Medulla oblongata (tissue), 1 donor: Measurements from ENCODE around the gene FKRP.
A peak's percentile ranks its signal among the peaks of the same experiment; 100 is the strongest.

Experiments
- DNase-seq: peaks from one replicate; pipeline ENCODE4 v3.0.0-alpha.2; 2015; ENCODE audit errors: extremely low spot score

The FKRP gene

GRCh38 chr19:46731007-46731501 is 14.8 kb upstream of the FKRP start:
- peak; percentile 46 for DNase-seq

GRCh38 chr19:46731584-46731983 is 14.3 kb upstream of the FKRP start:
- DNase-seq: no peak

- DNase-seq: no peak
Measured at GRCh38 chr19:46732172-46732938, 13.5 kb upstream of the FKRP start.

GRCh38 chr19:46732966-46733689 is 12.7 kb upstream of the FKRP start:
- peak; percentile 55 for DNase-seq

- DNase-seq: no peak
Measured at GRCh38 chr19:46733690-46734292, 12.1 kb upstream of the FKRP start.

GRCh38 chr19:46736531-46737297 is 9.1 kb upstream of the FKRP start:
- no peak for DNase-seq

- DNase-seq: no peak
Measured at GRCh38 chr19:46737298-46737654, 8.6 kb upstream of the FKRP start.

- no peak for DNase-seq
Measured at GRCh38 chr19:46737761-46738171, 8.1 kb upstream of the FKRP start.

- DNase-seq: peak; percentile 44
Measured at GRCh38 chr19:46739290-46739771, 6.5 kb upstream of the FKRP start.

- DNase-seq: no peak
Measured at GRCh38 chr19:46741447-46741846, 4.4 kb upstream of the FKRP start.

GRCh38 chr19:46742926-46743480 is 2.9 kb upstream of the FKRP start:
- no peak for DNase-seq

GRCh38 chr19:46744005-46744691 is 1.7 kb upstream of the FKRP start:
- no peak for DNase-seq

GRCh38 chr19:46745030-46745429 is 827 bp upstream of the FKRP start:
- no peak for DNase-seq

GRCh38 chr19:46746281-46747057 is 612 bp downstream of the FKRP start, which contains the start of gene STRN4:
Gene STRN4, minus strand, starts transcription at chr19:46746450. Its CDS starts 20 bp downstream, at chr19:46746430.
- peak; percentile 65 for DNase-seq

- peak; percentile 56 for DNase-seq
Measured at GRCh38 chr19:46748325-46749109, 2.7 kb downstream of the FKRP start.

GRCh38 chr19:46753420-46754155 is 7.7 kb downstream of the FKRP start:
- peak; percentile 48 for DNase-seq

- no peak for DNase-seq
Measured at GRCh38 chr19:46755077-46755852, 9.4 kb downstream of the FKRP start.
